ENCODE measurements around the gene DENND6B. TPM values are rescaled to one million over a fixed set of nuclear protein-coding genes. Genes with fewer than 3 reads are reported as not detected.

Gene DENND6B
- total RNA-seq, 1 experiment from 2014 or later, result 4.0 TPM

DNA sequence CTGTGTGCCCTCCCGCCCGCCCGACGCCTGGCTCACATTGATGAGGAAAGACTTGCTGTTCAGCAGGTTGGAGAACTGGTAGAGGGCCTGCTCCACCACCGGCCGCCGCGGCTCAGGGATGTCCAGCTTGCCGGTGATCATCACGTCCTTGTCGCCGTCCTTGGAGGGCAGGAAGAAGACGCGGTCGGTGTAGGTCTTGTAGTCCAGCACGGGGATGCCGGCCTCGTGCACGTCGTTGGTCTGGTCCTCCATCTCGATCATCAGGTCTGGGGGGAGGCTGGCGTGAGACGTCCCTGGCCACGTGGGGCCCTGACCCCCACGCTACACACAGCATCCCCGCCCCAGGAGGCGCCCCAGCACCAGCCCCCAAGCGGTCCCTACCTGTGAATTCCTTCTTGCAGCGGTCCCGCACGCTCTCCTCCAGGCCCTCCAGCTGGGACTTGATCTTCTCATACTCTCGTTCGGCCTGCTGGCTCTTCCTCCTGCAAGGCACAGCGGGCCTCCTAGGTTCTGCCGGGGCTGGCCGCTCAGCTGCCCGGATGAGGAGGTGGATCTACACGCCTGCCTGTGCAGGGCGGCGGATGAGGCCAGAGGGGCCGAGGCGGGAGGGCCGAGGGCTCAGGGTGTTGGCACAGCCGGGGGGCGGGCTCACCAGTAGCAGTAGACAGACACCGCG is 46.0 kb downstream of the DENND6B start:
- Mint-ChIP-seq H3K36me3 (ENCODE audit: insufficient read depth, unreplicated experiment) (peaks cover 86% of the 10 kb centered on the region), H3K9me3 (ENCODE audit: unreplicated experiment) (no peaks in the 10 kb centered on the region), H3K27ac (ENCODE audit: low read depth, unreplicated experiment) (no peak overlapping the region), H3K4me3 (ENCODE audit: unreplicated experiment) (no peak overlapping the region), H3K4me1 (ENCODE audit: insufficient read depth, unreplicated experiment) (peaks cover 4% of the 10 kb centered on the region), H3K27me3 (ENCODE audit: insufficient read depth, unreplicated experiment) (no peaks in the 10 kb centered on the region)
- BruUV-seq (replicated peaks), result TSS peak; percentile 47
- no peak for DNase-seq (ENCODE audit: unreplicated experiment)
- ChIA-PET POLR2A (interaction anchor here (1.5 to 2.9 kb wide), 2 partner anchors 13 to 24 kb away, joined by 3 to 22 read pairs; no protein-coding TSS in a partner anchor), CTCF (interaction anchor here (1.1 to 1.7 kb wide), 2 partner anchors 9 to 61 kb away, joined by 3 to 5 read pairs; no protein-coding TSS in a partner anchor)
- TF ChIP-seq, protein P1, sequence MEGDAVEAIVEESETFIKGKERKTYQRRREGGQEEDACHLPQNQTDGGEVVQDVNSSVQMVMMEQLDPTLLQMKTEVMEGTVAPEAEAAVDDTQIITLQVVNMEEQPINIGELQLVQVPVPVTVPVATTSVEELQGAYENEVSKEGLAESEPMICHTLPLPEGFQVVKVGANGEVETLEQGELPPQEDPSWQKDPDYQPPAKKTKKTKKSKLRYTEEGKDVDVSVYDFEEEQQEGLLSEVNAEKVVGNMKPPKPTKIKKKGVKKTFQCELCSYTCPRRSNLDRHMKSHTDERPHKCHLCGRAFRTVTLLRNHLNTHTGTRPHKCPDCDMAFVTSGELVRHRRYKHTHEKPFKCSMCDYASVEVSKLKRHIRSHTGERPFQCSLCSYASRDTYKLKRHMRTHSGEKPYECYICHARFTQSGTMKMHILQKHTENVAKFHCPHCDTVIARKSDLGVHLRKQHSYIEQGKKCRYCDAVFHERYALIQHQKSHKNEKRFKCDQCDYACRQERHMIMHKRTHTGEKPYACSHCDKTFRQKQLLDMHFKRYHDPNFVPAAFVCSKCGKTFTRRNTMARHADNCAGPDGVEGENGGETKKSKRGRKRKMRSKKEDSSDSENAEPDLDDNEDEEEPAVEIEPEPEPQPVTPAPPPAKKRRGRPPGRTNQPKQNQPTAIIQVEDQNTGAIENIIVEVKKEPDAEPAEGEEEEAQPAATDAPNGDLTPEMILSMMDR (IDR thresholded peaks at IDR 0.05; ENCODE audit: unreplicated experiment), result no peak
- intact Hi-C loops (cut with micrococcal nuclease), result no loop called here

DNA sequence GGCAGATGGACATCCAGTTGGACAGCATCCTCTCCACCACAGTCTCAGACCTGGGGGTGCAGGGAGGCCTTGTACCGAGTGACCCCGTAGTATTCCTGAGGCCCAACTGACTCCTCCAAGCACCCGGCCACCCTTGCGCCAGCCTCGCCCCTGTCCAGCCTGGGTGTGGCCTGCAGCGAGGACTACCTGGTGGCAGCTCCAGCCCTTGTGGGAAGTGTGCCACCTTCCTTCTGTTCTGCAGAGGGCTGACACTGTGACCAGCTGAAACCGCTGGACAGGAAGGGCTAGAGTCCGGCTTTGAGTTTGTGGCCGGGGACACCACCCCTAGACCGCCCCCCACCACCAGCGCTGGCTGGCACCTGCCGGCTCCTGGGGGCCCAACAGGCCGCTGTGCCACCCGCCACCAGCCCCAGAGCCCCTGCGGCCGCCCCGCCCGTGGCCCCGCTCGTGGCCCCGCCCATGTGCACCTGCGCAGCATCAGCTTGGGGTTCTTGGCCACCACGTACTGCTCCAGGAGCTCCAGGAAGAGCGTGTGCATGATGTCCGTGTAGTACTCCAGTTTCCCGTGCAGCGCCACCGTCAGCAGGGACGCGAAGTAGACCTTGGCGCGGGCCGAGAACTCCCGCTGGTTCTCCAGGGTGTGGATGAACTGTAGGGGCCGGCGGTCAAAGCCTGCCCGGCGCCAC is 46.6 kb downstream of the DENND6B start:
- intact Hi-C loops (cut with micrococcal nuclease), result no loop called here
- H3K4me1 Mint-ChIP-seq (ENCODE audit: insufficient read depth, unreplicated experiment), result peaks cover 4% of the 10 kb centered on the region
- no peak for DNase-seq (ENCODE audit: unreplicated experiment)
- no peaks in the 10 kb centered on the region for H3K27me3 Mint-ChIP-seq (ENCODE audit: insufficient read depth, unreplicated experiment)
- BruUV-seq (replicated peaks), result no TSS peak
- ChIA-PET POLR2A (interaction anchor here (1.3 to 1.5 kb wide), 2 partner anchors 25 to 46 kb away, joined by 3 read pairs; partner anchors contain the start of gene DENND6B), CTCF (interaction anchor here (0.9 kb wide), 1 partner anchor 13 kb away, joined by 3 read pairs; no protein-coding TSS in a partner anchor)
- TF ChIP-seq, protein P1 (IDR thresholded peaks at IDR 0.05; ENCODE audit: unreplicated experiment), result no peak
- no peak overlapping the region for H3K4me3 Mint-ChIP-seq (ENCODE audit: unreplicated experiment)
- no peak overlapping the region for H3K27ac Mint-ChIP-seq (ENCODE audit: low read depth, unreplicated experiment)
- peaks cover 87% of the 10 kb centered on the region for H3K36me3 Mint-ChIP-seq (ENCODE audit: insufficient read depth, unreplicated experiment)
- no peaks in the 10 kb centered on the region for H3K9me3 Mint-ChIP-seq (ENCODE audit: unreplicated experiment)

- intact Hi-C loops (cut with micrococcal nuclease), result no loop called here
- Mint-ChIP-seq H3K9me3 (ENCODE audit: unreplicated experiment) (no peaks in the 10 kb centered on the region), H3K4me1 (ENCODE audit: insufficient read depth, unreplicated experiment) (peaks cover 6% of the 10 kb centered on the region), H3K27ac (ENCODE audit: low read depth, unreplicated experiment) (no peak overlapping the region), H3K4me3 (ENCODE audit: unreplicated experiment) (no peak overlapping the region), H3K27me3 (ENCODE audit: insufficient read depth, unreplicated experiment) (no peaks in the 10 kb centered on the region), H3K36me3 (ENCODE audit: insufficient read depth, unreplicated experiment) (peaks cover 92% of the 10 kb centered on the region)
- TF ChIP-seq, protein P1 (IDR thresholded peaks at IDR 0.05; ENCODE audit: unreplicated experiment), result no peak
- ChIA-PET CTCF (interaction anchor here (0.5 to 0.9 kb wide), 3 partner anchors 14 to 63 kb away, joined by 3 to 4 read pairs (median 3); no protein-coding TSS in a partner anchor), POLR2A (interaction anchor here (1.3 to 1.5 kb wide), 2 partner anchors 26 to 47 kb away, joined by 3 read pairs; partner anchors contain the start of gene DENND6B)
- DNase-seq (ENCODE audit: unreplicated experiment), result no peak
- BruUV-seq (replicated peaks), result no TSS peak
These were observed 47.7 kb downstream of the DENND6B start for GRCh38 chr22:50278956-50279619.

GRCh38 chr22:50278461-50278860 is 48.4 kb downstream of the DENND6B start:
- H3K27me3 Mint-ChIP-seq (ENCODE audit: insufficient read depth, unreplicated experiment), result no peaks in the 10 kb centered on the region

More at GRCh38 chr22:50278461-50278860, 48.4 kb downstream of the DENND6B start:
- peaks cover 92% of the 10 kb centered on the region for H3K36me3 Mint-ChIP-seq (ENCODE audit: insufficient read depth, unreplicated experiment)
- intact Hi-C loops (cut with micrococcal nuclease), result no loop called here
- TF ChIP-seq, protein P1 (IDR thresholded peaks at IDR 0.05; ENCODE audit: unreplicated experiment), result no peak
- POLR2A ChIA-PET, result interaction anchor here (1.5 kb wide), 1 partner anchor 27 kb away, joined by 3 read pairs; no protein-coding TSS in a partner anchor
- peaks cover 10% of the 10 kb centered on the region for H3K4me1 Mint-ChIP-seq (ENCODE audit: insufficient read depth, unreplicated experiment)
- BruUV-seq (replicated peaks), result no TSS peak
- CTCF ChIA-PET, result interaction anchor here (0.5 kb wide), 1 partner anchor 63 kb away, joined by 4 read pairs; no protein-coding TSS in a partner anchor
- DNase-seq (ENCODE audit: unreplicated experiment), result no peak
- H3K4me3 Mint-ChIP-seq (ENCODE audit: unreplicated experiment), result no peak overlapping the region
- no peak overlapping the region for H3K27ac Mint-ChIP-seq (ENCODE audit: low read depth, unreplicated experiment)
- H3K9me3 Mint-ChIP-seq (ENCODE audit: unreplicated experiment), result no peaks in the 10 kb centered on the region
